ENCODE measurements around the gene FAM227B. TPM values are rescaled to one million over a fixed set of nuclear protein-coding genes. Genes with fewer than 3 reads are reported as not detected.

The FAM227B gene
- total RNA-seq, 1 donor from 2014 or later, result 15.6 TPM

DNA sequence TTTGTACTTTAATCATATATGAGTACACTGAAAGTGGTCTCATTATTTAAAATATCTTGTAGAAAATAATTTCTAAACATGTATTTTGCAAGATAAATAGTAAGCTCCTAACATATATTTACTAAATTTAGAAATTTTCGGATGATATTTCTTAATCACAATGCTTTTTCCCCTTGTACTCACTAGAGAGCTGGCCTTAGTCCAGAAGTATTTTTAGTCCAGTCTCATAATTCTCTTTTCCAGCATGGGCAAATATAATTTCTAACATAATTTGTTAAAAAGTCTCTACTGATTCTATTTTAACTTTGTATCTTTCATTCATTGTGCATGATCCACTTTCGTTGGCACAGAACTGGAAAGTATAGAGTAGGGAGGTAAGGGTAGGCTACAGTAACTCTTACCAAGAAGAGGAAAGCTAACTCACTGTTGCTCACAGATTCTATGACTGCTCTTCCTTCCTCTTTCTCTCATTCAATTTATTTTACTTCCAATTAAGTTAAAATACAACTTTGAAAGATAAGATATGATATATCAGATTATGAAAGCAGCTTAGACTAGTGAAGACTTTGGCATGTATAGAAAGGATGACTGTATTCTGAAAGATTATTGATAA is 158.3 kb downstream of the FAM227B start:
- intact Hi-C loops (cut with micrococcal nuclease), result no loop called here
- DNase-seq, result no peak
- peak; percentile 43 for ATAC-seq

DNA sequence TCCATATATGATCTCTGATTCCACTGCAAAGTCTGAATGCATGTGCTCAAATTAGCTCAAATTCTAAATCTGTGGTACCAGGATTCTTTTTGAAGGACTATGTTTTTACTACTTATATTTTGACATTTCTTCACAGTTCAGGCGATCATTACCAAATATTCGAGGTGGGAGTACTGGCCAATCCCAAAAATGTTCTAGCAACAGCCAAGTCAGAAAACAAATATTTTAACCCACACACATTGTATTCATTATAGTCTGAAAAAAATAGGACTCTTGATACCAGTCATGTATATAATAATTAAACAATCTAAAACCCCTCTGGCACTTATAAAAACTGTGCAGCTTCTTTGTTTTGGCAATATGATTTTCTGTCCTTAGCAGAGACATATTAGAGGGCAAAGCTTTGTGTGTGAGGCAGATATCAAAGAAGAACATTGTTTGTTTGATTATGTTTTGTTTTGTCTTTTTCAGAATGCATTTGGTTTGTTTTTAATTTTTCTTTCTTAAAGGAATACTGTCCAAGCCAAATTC is 160.1 kb downstream of the FAM227B start:
- intact Hi-C loops (cut with micrococcal nuclease), result no loop called here
- ATAC-seq (no peak), DNase-seq (no peak)

DNA sequence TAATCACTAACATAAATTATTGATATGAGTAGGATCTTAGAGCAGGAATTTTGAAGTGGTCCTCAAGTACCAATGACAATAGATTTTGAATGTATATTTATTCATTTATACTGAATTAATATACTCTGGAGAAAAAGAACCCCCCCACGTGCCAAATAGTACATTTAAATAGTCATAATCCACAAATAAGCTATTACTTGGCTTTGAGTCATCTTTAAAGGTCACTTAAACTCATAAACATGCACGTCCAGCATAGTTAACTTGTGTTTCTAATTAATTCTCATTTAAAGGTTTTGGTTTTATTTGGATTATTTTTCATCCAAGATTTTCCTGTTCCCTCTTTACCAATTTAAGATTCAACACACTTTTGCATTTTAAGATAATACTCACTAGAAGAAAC is 162.5 kb downstream of the FAM227B start:
- intact Hi-C loops (cut with micrococcal nuclease), result no loop called here
- ATAC-seq (no peak), DNase-seq (no peak)

DNA sequence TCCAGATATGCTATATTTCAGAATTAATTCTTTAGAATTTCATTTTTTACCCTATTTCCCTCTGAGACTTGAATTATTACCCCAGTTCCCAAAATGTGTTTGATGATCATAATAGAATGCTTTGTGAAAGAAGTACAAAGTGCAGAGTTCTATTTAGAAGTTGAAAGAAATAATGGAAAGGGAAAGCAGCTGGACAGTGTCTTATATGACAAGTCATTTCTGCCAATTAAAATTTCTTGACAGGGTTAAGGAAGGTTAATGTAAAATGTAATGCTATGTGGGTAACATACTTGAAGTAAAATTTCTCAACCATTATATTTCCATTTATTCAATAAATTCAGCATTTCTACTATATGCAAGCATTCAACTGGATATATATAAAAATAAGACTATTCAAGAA is 164.5 kb downstream of the FAM227B start:
- DNase-seq (no peak), ATAC-seq (no peak)
- intact Hi-C loops (cut with micrococcal nuclease), result no loop called here

DNA sequence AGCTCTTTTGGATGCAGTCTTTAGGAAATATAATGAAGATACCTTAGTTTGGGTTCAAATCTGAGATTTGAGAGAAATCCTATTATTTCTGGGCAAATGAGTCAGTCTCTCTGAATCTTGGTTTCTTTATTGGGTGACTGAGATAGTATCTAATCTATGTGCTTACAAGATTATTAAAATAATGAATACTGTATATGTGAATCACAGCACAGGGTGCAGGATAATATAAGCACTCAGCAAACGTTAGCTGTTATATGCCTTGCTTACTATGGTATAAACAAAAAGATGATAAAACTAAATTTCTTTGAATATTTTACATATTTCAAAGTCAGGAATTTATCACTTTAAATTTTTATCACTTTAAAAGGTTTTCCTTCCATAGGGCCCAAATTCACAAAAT is 168.0 kb downstream of the FAM227B start:
- intact Hi-C loops (cut with micrococcal nuclease), result no loop called here
- DNase-seq (no peak), ATAC-seq (no peak)

DNA sequence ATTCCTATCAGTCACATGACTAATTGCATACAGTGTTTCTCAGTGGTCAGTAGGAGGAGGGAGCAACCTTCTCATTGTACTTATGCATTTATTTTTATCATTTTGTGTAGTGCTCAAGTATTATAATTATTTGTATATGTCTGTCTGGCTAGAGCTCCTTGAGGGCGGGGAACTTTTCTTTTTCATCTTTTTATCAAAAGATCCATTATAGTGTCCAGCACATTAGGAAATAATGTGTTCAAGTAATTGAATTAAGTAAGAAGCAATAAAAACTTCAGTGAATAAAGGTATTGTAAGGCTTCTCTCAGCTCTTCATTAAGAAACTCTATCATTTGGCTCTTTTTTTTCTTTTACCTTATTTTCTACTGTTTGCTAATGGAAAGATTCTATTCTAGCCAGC is 178.8 kb downstream of the FAM227B start:
- DNase-seq (no peak), ATAC-seq (no peak)
- intact Hi-C loops (cut with micrococcal nuclease), result no loop called here

DNA sequence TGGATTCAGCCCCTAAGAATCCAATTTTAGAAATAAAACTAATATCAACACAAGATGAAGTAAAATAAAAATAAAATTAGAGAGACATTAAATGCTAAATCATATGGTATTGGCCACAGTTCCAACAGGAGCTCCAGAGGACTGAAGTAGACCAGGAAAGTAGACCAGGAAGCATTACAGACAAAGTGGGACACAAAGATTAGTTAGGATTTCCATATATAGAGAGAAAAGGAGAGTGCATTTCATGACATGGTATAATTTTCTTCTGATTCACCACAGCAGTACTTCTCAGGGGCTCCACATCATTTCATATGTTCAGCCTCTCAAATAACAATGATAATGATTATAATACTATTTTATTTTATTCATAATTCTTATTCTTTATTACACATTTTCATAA is 179.3 kb downstream of the FAM227B start:
- DNase-seq (no peak), ATAC-seq (no peak)
- intact Hi-C loops (cut with micrococcal nuclease), result no loop called here

DNA sequence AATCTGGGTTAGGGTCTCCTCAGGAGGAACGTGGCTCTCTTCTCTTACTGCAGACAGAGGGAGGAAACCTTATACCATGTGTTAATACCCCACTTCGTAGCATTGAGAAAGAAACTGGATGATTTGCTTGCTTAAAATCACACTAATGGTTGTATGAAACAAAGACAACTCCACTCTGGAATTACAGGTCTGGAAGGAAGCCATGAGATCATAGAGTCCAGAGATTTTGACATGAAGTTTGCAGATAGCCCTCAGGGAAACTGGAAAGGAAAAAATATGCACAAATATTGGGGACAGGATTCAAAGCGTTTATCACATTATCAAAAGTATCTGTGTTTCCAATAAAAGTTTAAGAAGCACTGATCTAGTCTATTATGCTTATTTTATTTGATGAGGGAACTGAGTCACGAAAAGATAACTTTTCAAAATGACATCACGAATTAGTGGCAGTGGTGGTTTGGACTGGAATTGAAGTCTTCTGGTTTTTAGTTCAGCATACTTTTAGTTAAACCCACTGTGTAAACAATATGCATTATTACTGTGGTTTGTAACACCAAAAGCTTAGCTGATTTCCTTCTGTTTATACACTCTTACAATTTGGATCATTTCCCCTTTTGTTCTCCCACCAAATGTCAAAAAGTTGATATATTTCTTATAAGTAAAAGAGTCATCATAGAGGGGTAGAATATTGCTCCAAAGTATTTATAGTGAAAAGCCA is 180.8 kb downstream of the FAM227B start:
- DNase-seq (no peak), ATAC-seq (no peak)
- intact Hi-C loops (cut with micrococcal nuclease), result no loop called here

DNA sequence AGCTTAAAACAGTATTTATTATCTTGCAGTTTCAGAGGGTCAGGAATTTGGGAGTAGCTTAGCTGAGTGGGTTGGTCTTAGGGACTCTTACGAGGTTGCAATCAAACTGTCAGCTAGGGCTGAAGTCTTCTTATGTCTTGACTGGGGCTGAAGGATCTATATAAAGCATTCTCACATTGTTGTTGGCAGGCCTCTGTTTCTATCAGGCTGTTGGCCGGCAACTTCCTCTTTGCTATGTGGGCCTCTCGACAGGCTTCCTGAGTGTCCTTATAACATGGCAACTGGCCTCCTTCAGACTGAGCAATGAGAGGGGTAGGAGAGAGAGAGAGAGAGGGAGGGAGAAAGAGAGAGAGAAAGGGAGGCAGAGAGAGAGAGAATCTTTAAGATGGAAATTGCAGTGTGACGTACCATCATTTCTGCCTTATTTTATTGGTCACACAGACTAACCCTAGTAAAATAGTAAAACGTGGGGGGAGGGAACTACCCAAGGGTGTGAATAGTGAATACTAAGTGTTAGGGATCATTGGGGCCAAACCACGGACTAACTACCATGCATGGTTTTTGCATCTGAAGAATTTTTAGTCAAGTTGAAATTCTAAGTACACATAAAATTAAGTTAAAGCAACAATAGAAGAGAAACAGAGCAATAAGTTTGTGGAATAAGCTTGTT is 181.5 kb downstream of the FAM227B start:
- peak; percentile 43 for DNase-seq
- peak; percentile 95 for ATAC-seq
- intact Hi-C loops (cut with micrococcal nuclease), result no loop called here

DNA sequence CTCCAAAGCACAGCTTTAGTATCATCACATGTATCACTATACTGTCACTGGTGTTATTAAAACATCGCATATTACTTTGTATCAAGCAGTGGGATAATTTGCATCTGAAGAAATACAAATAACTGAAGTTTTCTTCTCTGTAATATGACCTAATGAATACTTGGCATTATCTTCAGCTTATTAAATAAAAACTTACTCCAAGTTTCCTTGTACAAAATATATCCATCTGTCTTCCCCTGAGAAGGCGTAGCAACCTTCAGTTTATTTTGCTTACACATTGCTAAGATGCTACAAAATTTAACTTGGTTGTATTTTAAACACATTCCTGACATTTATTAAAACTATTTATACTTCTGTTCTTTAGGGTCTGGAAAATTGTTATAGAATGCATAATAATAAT is 183.9 kb downstream of the FAM227B start:
- ATAC-seq (no peak), DNase-seq (no peak)
- intact Hi-C loops (cut with micrococcal nuclease), result no loop called here

DNA sequence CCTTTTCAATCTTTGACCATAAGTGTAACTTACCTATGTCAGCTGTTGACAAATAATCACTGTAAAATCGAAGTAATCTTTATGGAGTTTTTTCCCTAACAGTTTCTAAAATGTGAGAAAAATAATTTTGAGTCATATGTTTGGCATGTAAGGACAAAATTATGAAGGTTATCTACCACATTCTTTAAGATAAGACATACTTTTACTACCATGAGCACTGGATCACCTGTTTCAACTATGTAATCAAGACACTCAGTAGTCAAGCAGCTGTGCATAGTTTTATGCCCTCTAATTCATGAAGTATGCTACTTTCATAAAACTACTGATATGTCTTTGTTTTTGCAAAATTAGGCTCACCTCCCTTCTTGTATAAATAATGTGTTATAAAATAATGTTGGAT is 185.4 kb downstream of the FAM227B start:
- intact Hi-C loops (cut with micrococcal nuclease), result no loop called here
- no peak for ATAC-seq

DNA sequence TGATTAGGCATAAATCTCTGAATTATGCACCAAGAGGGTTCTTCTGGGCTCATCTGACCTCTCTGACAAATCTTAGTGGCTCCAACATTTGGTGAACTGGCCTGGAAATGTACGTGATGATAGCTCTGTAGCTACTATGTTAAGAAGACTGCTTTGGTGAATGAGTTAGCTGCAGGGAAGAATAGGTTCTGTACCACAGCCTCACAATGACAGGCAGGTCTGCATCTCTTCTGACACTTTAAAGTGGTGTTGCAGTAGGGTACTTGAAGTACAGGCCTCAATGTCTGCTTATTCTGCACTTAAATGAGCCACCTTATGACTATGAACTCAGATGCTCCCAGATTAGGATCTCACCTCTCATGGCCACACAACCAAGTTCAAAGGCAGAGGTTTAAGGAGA is 190.6 kb downstream of the FAM227B start:
- DNase-seq, result no peak
- intact Hi-C loops (cut with micrococcal nuclease), result no loop called here
- ATAC-seq, result peak; percentile 68

More for the DNA sequence above, 185.4 kb downstream of the FAM227B start:
- no peak for DNase-seq

DNA sequence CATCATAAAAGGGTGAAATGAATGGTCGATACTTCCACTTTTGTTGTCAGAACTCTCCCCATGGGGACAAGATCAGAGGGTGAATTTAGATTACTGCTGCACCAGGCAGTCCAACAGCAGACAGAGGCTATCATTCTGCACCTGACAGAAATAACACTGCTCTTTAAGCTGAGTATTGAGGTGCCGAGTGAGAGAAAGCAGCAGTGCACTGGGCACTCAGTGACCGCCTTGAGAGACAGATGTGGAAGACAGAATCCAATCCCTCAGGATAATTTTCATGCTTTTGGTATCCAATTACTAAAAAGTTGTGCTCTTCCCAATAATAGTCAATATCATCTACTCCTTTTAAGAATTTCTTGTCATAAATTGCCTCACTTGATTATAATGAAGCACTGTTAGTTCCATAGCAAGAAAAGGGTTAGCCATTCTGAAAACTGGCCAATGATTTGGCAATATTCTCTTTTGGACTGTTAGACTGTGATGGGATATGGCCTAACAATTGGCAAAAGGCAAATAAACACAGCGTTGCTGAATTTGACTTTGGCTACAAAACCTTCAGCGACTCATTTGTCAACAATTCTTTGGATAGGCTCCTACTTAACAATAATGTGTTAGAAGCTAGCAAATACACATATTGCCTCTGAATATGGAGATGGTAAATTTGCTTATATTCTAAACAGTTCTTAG is 192.1 kb downstream of the FAM227B start:
- intact Hi-C loops (cut with micrococcal nuclease), result loop anchor here (10.0 kb wide), 1 partner anchor 194 kb away; no protein-coding TSS in a partner anchor
- DNase-seq, result peak; percentile 41
- ATAC-seq, result peak; percentile 94

DNA sequence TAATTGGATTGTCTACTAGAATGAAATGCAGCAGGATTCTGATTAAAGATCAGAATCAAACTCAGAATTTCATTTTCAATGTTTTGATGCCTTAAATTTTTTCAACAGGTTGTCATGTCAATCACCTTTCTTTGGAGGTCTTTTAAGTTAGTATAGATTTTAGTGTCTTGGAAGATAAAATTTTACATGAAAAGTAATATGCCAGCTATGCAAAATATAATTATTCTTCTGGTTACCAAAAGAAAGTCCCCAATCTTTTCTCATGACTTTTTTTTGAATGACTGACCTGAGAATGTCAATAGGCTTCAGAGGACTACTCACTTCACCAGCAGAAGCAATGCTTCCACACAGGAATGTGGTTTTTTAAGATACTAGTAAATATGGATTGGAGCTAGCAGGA is 193.2 kb downstream of the FAM227B start:
- intact Hi-C loops (cut with micrococcal nuclease), result loop anchor here (10.0 kb wide), 1 partner anchor 193 kb away; no protein-coding TSS in a partner anchor
- no peak for ATAC-seq
- no peak for DNase-seq

DNA sequence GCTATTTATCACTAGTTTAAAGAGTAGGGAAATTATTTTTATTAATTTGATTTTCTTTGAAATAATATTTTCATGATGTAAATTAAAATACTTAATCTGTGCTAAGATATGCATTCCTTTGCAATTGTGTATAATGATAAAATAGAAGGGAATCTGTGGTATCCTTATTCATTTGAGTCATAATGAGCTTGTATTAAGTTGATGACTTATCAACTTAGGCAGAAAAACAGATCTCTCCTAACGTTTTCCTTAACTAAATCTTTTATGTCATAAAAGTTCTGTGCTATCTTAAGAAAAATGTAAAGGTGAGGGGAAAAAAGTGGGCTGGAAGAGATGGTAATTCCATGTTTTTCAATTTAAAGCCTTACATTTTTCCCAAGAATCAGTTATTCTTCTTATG is 195.7 kb downstream of the FAM227B start:
- intact Hi-C loops (cut with micrococcal nuclease), result loop anchor here (5.0 to 10.0 kb wide), 2 partner anchors 190 to 563 kb away; no protein-coding TSS in a partner anchor
- DNase-seq (no peak), ATAC-seq (no peak)

DNA sequence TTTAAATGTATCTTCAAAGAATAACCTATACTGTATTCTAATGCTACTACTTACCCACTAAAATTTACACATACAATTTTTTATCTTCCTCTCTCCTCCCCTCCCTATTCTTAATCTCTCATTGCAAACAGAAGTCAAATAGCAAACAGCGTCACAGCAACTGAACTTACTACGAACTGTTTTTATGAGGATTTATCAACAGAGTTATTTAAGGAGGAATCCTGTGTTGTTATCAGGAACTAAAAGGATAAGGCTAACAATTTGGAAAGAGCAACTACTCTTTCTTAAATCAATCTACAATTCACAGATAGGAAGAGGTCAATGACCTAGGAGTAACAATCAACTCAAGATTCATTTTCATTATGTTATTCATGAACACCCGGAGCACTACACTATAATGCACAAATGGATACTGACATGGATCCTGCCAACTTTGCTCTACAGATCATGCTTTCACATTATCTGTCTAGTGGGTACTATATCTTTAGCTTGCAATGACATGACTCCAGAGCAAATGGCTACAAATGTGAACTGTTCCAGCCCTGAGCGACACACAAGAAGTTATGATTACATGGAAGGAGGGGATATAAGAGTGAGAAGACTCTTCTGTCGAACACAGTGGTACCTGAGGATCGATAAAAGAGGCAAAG is 196.6 kb downstream of the FAM227B start:
- ATAC-seq, result peak; percentile 8
- DNase-seq, result no peak
- intact Hi-C loops (cut with micrococcal nuclease), result loop anchor here (5.0 to 10.0 kb wide), 2 partner anchors 189 to 562 kb away; no protein-coding TSS in a partner anchor

DNA sequence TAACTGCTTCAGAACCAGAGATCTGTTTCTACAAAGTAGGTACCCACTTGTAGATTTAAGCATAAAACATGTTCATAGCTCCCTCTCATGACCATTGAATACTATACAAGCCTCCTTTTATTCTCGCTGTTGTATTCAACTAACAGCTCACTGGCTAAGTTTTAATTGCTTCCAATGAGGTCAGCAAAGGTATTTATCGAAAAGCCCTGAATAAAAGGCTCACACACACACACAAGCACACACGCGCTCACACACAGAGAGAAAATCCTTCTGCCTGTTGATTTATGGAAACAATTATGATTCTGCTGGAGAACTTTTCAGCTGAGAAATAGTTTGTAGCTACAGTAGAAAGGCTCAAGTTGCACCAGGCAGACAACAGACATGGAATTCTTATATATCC is 197.6 kb downstream of the FAM227B start, which contains the start of gene FGF7:
TSS of gene FGF7 (plus strand) at position 222 of the 400 bp plus-strand sequence. CDS start 1,056 bp downstream, outside the sequence.
- DNase-seq (peak; percentile 41), ATAC-seq (peak; percentile 87)
- intact Hi-C loops (cut with micrococcal nuclease), result loop anchor here (5.0 to 10.0 kb wide), 2 partner anchors 188 to 561 kb away; no protein-coding TSS in a partner anchor

DNA sequence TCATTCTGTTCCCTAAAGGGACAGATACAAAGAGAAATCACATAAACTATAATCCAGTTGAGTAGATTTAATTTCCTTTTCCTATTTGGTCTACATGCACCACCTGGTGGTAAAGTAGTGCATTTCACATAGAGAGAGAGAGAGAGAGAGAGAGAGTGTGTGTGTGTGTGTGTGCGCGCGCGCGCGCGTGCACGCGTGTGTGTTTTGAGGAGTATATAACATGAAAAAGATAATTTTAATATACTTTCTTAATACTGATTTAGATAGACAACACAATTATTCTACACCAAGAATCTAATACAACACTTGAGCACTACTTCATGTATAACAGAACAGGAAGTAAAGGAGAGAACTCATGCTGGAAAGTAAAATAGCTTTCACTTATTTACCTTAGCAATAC is 198.6 kb downstream of the FAM227B start:
- DNase-seq, result peak; percentile 78
- ATAC-seq, result peak; percentile 71
- intact Hi-C loops (cut with micrococcal nuclease), result loop anchor here (5.0 to 10.0 kb wide), 2 partner anchors 187 to 560 kb away; no protein-coding TSS in a partner anchor

DNA sequence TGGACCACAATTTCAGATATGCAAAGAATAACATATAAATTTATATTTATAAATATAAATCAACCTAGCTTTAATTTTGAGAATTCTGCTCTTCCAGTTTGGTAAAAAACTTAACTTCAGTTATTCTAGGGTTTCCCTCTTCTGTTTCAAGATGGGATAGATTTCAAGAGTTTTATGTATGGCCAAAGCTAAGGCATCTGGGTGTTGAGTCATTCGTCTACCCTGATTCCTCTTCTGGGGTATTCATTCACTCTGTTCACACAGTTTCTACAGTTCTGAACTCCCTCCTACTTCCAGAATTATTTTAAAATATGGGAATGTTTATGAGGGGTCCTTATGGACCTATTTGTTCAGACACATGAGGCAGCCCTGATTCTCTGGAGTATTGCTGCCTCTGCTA is 201.8 kb downstream of the FAM227B start:
- DNase-seq (no peak), ATAC-seq (no peak)
- intact Hi-C loops (cut with micrococcal nuclease), result no loop called here

Measured in left ventricle myocardium superior (tissue), 1 donor.